ENCODE data around the gene ESX1. TPM values are rescaled to one million over a fixed set of nuclear protein-coding genes. Genes with fewer than 3 reads are reported as not detected.

The ESX1 gene
- total and polyA plus RNA-seq, 2 donors (not counting 1 experiment from before 2014, with no cell fraction given): not detected

GRCh38 chrX:104270212-104270611, 15.5 kb upstream of the ESX1 start:
- no peak overlapping the region for H3K4me2 ChIP-seq (replicated peaks; ENCODE audit: low read depth, low read length, poor library complexity, severe bottlenecking)
- no peaks in the 10 kb centered on the region for H4K20me1 ChIP-seq (ENCODE audit: control insufficient read depth, insufficient read depth, low read length, poor library complexity, severe bottlenecking)
- WGBS (ENCODE audit: insufficient coverage): 40% methylated on average over 1 of the region's 6 CpGs
- no peaks in the 10 kb centered on the region for H3K9me3 ChIP-seq (ENCODE audit: control extremely low read depth in 1 of 3, control insufficient read depth in 2 of 3, insufficient read depth in 1 of 3, low read length in 2 of 3)
- no peaks in the 10 kb centered on the region for H3K79me2 ChIP-seq (ENCODE audit: control insufficient read depth, insufficient read depth, low read length)
- Mint-ChIP-seq H3K4me3 (no peak overlapping the region), H3K27me3 (peaks cover 15% of the 10 kb centered on the region), H3K4me1 (peaks cover 2% of the 10 kb centered on the region), H3K27ac (no peak overlapping the region), H3K9me3 (ENCODE audit: insufficient read depth) (no peaks in the 10 kb centered on the region)
- no peak overlapping the region for H3K9ac ChIP-seq (ENCODE audit: low read length)
- DNase-seq (no peak), ATAC-seq (ENCODE audit: low read depth) (no peak)
- no peaks in the 10 kb centered on the region for H3K27me3 ChIP-seq (replicated peaks in 1 of 4; ENCODE audit: control extremely low read depth in 1 of 4, control insufficient read depth in 3 of 4, insufficient read depth in 4 of 4, low read length in 3 of 4)
- no peaks in the 10 kb centered on the region for H3K4me1 ChIP-seq (ENCODE audit: control insufficient read depth in 2 of 2, insufficient read depth in 2 of 2, low read length in 2 of 2)
- POLR2A ChIA-PET: no interaction called here
- no peak overlapping the region for H3K4me3 ChIP-seq (ENCODE audit: control extremely low read depth in 1 of 5, extremely low read depth in 1 of 5, insufficient read depth in 1 of 5, low read depth in 2 of 5, low read length in 4 of 5)
- TF ChIP-seq EZH2 (IDR thresholded peaks at IDR 0.05; ENCODE audit: borderline replicate concordance, insufficient read depth, low read depth, low read length, poor library complexity, severe bottlenecking) (no peak), CTCF (IDR thresholded peaks at IDR 0.05) (no peak)
- no peak overlapping the region for H2AFZ ChIP-seq (ENCODE audit: insufficient read depth, low read depth, low read length, poor library complexity, severe bottlenecking)
- H3K36me3 ChIP-seq (replicated peaks in 1 of 2; ENCODE audit: control extremely low read depth in 1 of 2, control insufficient read depth in 1 of 2, extremely low read depth in 1 of 2, insufficient read depth in 2 of 2, low read length in 1 of 2): no peaks in the 10 kb centered on the region
- CTCF ChIA-PET: no interaction called here
- no peak overlapping the region for H3K27ac ChIP-seq (ENCODE audit: low read length in 2 of 2)
- intact Hi-C loops (cut with micrococcal nuclease): loop anchor here (5.0 kb wide), 1 partner anchor 423 kb away; no protein-coding TSS in a partner anchor

GRCh38 chrX:104255465-104255864, 732 bp upstream of the ESX1 start:
- ChIA-PET POLR2A (no interaction called here), CTCF (no interaction called here)
- Histone ChIP-seq H3K27ac (ENCODE audit: low read length in 2 of 2) (no peak overlapping the region), H3K4me2 (replicated peaks; ENCODE audit: low read depth, low read length, poor library complexity, severe bottlenecking) (no peak overlapping the region), H4K20me1 (ENCODE audit: control insufficient read depth, insufficient read depth, low read length, poor library complexity, severe bottlenecking) (no peaks in the 10 kb centered on the region), H3K27me3 (replicated peaks in 1 of 4; ENCODE audit: control extremely low read depth in 1 of 4, control insufficient read depth in 3 of 4, insufficient read depth in 4 of 4, low read length in 3 of 4) (peaks cover 0 to 14% (median 0%) of the 10 kb centered on the region in 4 experiments), H3K4me1 (ENCODE audit: control insufficient read depth in 2 of 2, insufficient read depth in 2 of 2, low read length in 2 of 2) (peaks cover 0 to 7% of the 10 kb centered on the region in 2 donors), H3K36me3 (replicated peaks in 1 of 2; ENCODE audit: control extremely low read depth in 1 of 2, control insufficient read depth in 1 of 2, extremely low read depth in 1 of 2, insufficient read depth in 2 of 2, low read length in 1 of 2) (no peaks in the 10 kb centered on the region), H3K9ac (ENCODE audit: low read length) (no peak overlapping the region), H3K9me3 (ENCODE audit: control extremely low read depth in 1 of 3, control insufficient read depth in 2 of 3, insufficient read depth in 1 of 3, low read length in 2 of 3) (no peaks in the 10 kb centered on the region), H2AFZ (ENCODE audit: insufficient read depth, low read depth, low read length, poor library complexity, severe bottlenecking) (no peak overlapping the region), H3K4me3 (ENCODE audit: control extremely low read depth in 1 of 5, extremely low read depth in 1 of 5, insufficient read depth in 1 of 5, low read depth in 2 of 5, low read length in 4 of 5) (no peak overlapping the region), H3K79me2 (ENCODE audit: control insufficient read depth, insufficient read depth, low read length) (no peaks in the 10 kb centered on the region)
- Mint-ChIP-seq H3K4me3 (peak overlapping the region; percentile 19), H3K9me3 (ENCODE audit: insufficient read depth) (no peaks in the 10 kb centered on the region), H3K4me1 (peaks cover 12% of the 10 kb centered on the region), H3K27ac (no peak overlapping the region), H3K27me3 (peaks cover 32% of the 10 kb centered on the region)
- TF ChIP-seq EZH2 (IDR thresholded peaks at IDR 0.05; ENCODE audit: borderline replicate concordance, insufficient read depth, low read depth, low read length, poor library complexity, severe bottlenecking) (no peak), CTCF (IDR thresholded peaks at IDR 0.05) (no peak)
- intact Hi-C loops (cut with micrococcal nuclease): no loop called here
- DNase-seq (no peak), ATAC-seq (ENCODE audit: low read depth) (no peak)
- 4% methylated on average over 4 of the region's 13 CpGs for WGBS (ENCODE audit: insufficient coverage)

Measured in B cell (primary cell).